Effector memory CD4-positive, alpha-beta T cell (primary cell): ENCODE data around the gene TTC39A.

ENCODE experiments used
- DNase-seq, 3 donors: peaks; one replicate each; pipeline ENCODE4 v3.0.0-alpha.2; 2020
- H3K27ac ChIP-seq: 2 replicates; pipeline ENCODE4 v1.7.0; 2013; ENCODE audit warnings: mild to moderate bottlenecking, low read length, moderate library complexity; ENCODE audit not compliant: insufficient read depth, poor library complexity, severe bottlenecking
- H3K27me3 ChIP-seq: replicated peaks from 2 replicates; pipeline ENCODE4 v1.7.0; 2013; ENCODE audit warnings: mild to moderate bottlenecking, low read length; ENCODE audit not compliant: insufficient read depth, control insufficient read depth, poor library complexity, severe bottlenecking
- H3K36me3 ChIP-seq: 2 replicates; pipeline ENCODE4 v1.7.0; 2013; ENCODE audit warnings: mild to moderate bottlenecking, low read length, moderate library complexity; ENCODE audit not compliant: control insufficient read depth, insufficient read depth
- H3K4me1 ChIP-seq: 2 replicates; pipeline ENCODE4 v1.7.0; 2013; ENCODE audit warnings: low read length, mild to moderate bottlenecking; ENCODE audit not compliant: control insufficient read depth, insufficient read depth, poor library complexity, severe bottlenecking
- H3K4me3 ChIP-seq: 2 replicates; pipeline ENCODE4 v1.7.0; 2013; ENCODE audit warnings: low read length, low read depth, mild to moderate bottlenecking; ENCODE audit not compliant: insufficient read depth, poor library complexity, severe bottlenecking
- H3K9me3 ChIP-seq: 2 replicates; pipeline ENCODE4 v1.7.0; 2013; ENCODE audit warnings: mild to moderate bottlenecking, low read length, moderate library complexity; ENCODE audit not compliant: control insufficient read depth

Gene TTC39A

DNA sequence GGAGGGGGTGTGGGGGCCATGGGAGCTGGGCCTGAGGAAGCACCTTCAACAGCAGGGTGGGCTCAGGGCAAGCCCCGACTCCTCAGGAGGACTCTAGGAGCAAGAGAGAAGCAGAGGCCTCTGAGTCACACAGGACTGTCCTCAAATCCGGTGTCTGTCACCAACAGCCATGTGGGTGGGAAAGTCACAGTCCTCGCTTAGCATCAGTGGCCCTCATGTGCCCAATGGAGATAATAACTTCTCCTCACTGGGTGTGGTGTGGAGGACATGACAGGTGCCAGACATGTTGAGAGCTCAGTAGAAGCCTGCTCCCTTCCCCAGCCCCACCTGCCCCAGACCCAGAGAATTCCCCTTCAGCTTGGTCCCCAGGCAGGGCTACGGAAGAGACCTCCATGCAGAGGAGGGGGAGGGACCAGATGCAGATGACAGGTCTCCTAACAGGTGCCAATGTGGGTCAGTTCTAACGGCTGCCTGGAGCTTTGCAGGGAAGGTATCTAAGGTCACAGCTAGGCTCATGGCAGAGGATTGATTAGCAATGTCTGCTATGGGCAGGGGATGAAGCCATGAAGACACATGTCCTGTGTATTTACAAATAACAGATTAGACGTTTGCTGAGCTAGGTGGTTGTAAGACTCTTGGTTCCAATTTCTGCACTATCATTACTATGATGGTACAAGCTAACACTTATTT, 30.2 kb downstream of the TTC39A start:
- no peak overlapping the region for H3K4me3 ChIP-seq
- no peaks in the 10 kb centered on the region for H3K9me3 ChIP-seq
- H3K4me1 ChIP-seq, result peaks cover 3% of the 10 kb centered on the region
- no peak for DNase-seq
- H3K27me3 ChIP-seq, result no peaks in the 10 kb centered on the region
- H3K36me3 ChIP-seq, result no peaks in the 10 kb centered on the region
- no peak overlapping the region for H3K27ac ChIP-seq

DNA sequence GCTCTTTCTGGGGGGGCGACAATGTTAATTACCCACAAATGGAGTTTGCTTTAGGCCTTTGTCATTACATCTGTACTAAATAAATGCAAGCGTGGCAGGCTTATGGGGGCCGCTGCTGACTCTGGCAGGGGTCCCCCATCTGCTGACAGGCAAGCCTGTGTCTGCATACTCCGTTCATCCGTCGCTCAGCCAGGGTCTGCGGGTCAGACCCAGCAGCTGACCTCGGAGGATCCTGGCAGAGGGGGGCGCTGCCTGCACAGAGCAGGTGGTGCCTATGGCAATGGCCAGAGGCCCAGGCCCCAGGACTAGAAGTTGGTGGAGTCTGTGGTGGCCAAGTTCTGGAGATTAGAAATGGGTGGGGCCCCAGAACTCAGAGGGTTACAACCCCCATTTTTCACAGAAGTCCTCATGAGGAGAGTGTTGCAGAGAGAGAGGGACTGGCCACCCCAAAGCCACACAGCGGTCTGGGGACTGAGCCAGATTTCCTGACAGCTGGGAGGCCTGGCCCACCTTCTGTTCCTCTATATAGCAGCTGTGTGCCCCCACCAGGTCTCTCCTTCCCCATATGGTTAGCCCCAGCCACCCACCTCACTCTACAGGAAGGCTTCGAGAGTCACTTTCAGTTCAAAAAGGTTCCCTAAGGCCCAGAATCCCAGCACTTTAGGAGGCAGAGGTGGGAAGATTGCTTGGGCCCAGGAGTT, 31.0 kb downstream of the TTC39A start:
- Histone ChIP-seq H3K4me3 (no peak overlapping the region), H3K27ac (no peak overlapping the region), H3K9me3 (no peaks in the 10 kb centered on the region), H3K36me3 (no peaks in the 10 kb centered on the region), H3K27me3 (no peaks in the 10 kb centered on the region), H3K4me1 (peaks cover 3% of the 10 kb centered on the region)
- no peak for DNase-seq

DNA sequence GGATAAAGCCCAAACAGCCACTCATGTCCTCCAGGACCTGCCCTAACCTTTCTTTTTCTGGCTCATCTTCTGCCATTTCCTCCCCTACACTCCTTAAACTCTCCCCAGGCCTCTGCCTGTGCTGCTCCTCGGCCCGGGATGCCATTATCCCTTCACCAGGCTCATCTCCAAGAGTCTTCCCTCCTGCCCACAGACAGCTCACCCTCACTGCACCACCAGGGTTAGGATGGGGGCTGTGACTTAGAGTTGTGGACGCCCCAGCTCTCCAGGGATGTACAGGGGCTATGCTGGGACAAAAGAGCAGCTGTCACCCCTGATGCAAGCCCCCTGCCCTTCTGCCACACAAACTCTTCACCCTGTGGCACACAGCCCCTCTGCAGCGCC, 32.0 kb downstream of the TTC39A start:
- Histone ChIP-seq H3K27ac (no peak overlapping the region), H3K36me3 (no peaks in the 10 kb centered on the region), H3K9me3 (no peaks in the 10 kb centered on the region), H3K4me1 (peaks cover 3% of the 10 kb centered on the region), H3K4me3 (no peak overlapping the region), H3K27me3 (no peaks in the 10 kb centered on the region)
- DNase-seq, result no peak

DNA sequence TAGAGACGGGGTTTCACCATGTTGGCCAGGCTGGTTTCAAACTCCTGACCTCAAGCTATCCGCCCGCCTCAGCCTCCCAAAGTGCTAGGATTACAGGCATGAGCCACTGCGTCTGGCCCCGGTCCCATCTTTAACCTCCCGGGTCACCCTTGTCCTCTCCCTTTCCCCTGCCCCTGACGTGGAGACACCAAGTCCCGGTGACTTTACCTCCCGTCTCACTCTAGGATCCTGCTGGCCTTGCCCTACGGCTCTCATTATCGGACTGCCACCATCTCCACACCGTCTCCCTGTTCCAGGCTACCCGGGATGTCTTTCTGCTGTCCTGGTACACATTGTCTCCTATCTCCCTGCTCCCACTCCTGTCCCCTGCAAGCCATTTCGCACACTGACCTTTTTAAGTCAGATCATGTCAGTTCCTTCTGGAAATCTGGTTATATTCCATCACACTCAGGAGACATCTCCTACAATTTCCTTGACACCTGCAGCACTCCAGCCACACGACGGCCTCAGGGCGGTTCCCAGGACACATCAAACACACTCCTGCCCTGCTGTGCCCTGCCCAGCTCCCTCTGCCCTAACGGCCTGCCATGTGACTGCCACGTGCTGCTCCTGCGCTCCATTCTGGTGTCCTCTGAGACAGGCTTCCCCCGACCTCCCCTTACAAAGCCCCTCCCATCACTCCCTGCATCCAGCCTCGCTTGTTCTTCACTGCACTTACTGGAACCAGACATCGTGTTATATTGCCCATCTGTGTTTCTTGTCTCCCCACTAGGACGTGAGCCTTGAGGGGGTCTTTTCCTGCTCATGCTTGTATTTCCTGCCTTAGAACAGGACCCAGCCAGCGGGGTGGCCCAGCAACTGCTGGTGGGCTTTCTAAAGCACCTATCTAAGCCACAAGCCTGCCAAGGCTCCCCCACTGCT, 32.7 kb downstream of the TTC39A start:
- Histone ChIP-seq H3K4me3 (no peak overlapping the region), H3K4me1 (peaks cover 3% of the 10 kb centered on the region), H3K36me3 (no peaks in the 10 kb centered on the region), H3K27me3 (no peaks in the 10 kb centered on the region), H3K9me3 (no peaks in the 10 kb centered on the region), H3K27ac (no peak overlapping the region)
- DNase-seq, result no peak

DNA sequence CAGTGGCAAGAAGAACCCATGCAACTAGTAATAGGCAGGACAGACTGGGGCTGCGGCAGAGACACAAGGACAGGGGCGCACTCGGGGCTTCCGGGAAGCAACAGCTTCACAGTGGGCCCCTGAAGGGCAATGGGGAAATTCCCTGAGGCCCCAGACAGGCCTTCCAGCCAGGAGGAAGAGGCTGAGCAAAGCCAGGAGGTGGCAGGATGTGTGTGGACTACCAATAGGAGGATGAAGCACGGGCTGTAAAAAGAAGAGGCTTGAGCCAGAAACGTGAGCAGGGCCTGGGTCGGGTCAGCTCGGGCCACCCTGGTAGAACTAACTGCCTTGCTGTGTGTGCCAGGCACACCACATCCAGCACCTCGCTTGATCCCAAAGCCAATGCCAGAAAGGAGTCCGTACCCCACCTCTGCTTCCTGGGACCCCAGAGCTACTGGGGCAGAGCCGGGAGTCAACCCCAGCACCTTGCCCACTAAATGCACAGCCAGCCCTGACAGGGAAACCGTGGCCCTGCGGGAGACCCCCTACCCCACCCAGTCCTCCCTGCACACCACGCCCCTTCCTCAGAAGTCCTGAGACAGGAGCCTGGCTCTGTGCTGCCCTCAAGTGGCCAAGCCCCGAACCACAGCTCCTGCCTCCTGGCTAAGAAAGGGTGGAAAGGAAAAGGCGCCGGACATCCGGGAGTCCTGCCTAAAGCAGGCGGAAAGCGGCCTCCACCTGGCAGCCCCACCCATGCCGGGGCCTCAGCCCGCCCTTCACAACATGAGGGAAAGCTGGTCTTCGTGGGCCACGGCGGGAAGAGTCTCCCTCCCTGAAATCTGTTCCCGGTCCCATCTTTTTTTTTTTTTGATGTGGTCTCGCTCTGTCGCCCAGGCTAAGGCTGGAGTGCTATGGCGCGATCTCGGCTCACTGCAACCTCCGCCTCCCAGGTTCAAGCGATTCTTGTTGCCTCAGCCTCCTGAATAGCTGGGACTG, 33.7 kb downstream of the TTC39A start:
- no peaks in the 10 kb centered on the region for H3K9me3 ChIP-seq
- no peaks in the 10 kb centered on the region for H3K27me3 ChIP-seq
- peak overlapping the region; percentile 47 for H3K4me3 ChIP-seq
- peak; percentile 35 to 56 (median 39) for DNase-seq
- H3K27ac ChIP-seq, result no peak overlapping the region
- H3K36me3 ChIP-seq, result no peaks in the 10 kb centered on the region
- H3K4me1 ChIP-seq, result peaks cover 3% of the 10 kb centered on the region

DNA sequence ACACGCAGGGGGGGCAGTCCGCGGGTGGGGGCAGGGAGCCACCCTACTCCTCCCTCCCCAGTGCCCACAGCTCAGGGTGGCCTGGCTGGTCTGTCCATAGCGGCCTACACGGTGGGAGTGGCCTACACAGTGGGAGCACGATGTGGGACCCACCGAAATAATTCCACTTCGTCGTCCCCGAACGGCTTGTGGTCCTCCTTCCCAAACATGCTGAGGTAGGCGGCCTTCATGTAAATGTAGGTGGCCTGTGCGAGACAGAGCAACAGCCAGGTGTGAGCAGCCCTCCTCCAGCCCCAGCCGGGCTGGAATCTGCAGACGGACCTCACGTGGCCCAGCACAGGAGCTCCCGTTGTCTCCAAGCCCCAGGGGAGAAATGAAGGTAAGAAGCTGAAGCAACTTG, 34.4 kb downstream of the TTC39A start:
- Histone ChIP-seq H3K4me3 (no peak overlapping the region), H3K36me3 (no peaks in the 10 kb centered on the region), H3K9me3 (no peaks in the 10 kb centered on the region), H3K27me3 (no peaks in the 10 kb centered on the region), H3K27ac (no peak overlapping the region), H3K4me1 (peaks cover 3% of the 10 kb centered on the region)
- DNase-seq, result no peak

DNA sequence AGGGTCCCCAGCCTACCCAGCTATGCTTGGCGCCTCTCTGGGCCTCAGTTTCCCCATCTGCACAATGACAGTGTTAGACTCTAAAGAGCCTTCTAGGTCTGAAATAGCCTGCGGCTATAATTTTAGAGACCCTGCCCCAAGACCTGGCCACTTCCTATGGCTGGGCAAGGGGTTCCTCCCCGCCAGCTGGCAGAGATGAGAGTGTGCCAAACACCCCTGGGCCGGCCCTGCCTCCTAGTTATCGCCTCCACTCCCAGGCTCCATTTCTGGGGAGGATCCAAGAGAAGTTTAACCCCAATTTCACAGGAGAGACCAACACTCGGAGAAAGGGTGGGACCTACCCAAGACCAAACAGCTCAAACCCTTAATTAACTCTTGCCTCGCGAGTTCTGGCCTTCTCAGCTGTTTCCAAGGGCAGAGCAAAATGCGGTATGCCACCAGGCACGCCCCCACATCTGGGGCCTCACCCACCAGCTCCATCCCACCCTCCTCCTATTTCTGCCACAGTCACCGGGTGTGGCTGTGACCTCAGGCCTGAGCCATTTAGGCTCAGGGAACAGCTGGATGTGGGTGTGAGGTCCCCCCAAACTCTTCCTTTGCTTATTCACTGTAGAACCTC, 35.7 kb downstream of the TTC39A start:
- H3K27ac ChIP-seq, result no peak overlapping the region
- H3K4me1 ChIP-seq, result peaks cover 3% of the 10 kb centered on the region
- DNase-seq, result no peak
- no peak overlapping the region for H3K4me3 ChIP-seq
- H3K9me3 ChIP-seq, result no peaks in the 10 kb centered on the region
- H3K27me3 ChIP-seq, result no peaks in the 10 kb centered on the region
- H3K36me3 ChIP-seq, result no peaks in the 10 kb centered on the region

DNA sequence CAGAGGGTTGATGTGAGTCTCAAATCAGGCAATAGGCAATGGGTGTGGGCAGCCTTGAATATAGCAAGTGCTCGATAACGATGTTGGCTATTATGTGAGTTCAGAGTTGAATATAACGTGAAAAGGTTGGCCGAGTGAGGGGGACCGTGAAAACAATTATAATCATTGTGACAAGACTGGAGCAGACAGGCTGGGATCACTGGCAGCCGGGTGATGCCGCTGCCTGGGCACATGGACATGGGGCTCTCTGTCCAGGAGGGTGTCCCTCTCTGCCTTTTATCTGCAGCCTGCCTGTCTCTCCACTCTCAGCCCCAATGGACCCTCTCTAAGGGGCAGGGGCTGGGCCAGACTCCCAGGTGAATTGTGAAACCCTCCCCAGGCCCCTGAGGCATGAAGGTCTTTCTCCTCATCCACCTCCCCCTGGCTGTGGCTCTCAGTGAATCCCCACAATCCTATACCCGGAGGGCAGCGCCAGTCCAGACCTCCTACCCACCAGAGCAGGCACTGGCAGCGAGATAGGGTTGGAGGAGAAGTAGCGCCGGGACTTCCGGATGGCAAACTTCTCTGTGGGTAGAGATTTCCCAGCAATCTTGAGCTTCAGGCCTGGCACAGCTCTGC, 36.4 kb downstream of the TTC39A start:
- Histone ChIP-seq H3K4me1 (peaks cover 3% of the 10 kb centered on the region), H3K27me3 (no peaks in the 10 kb centered on the region), H3K36me3 (no peaks in the 10 kb centered on the region), H3K9me3 (no peaks in the 10 kb centered on the region), H3K4me3 (no peak overlapping the region), H3K27ac (no peak overlapping the region)
- no peak for DNase-seq

DNA sequence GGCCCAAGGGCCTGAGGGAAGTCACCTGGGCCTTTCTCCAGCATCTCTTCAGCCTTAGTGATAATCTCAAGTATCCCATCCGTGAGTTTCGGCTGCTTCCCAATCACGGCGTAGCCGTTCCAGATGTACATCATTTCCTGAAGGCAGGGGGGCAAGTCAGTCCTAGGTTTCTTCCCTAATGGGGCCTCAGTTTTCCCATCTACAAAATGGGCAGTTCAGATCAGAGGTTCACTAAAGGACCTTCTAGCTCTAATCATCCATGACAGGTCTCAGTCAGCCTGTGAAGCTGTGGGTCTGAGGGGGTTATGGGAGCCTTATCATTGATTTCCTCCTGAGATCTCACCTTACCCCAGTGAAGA, 39.9 kb downstream of the TTC39A start:
- Histone ChIP-seq H3K9me3 (no peaks in the 10 kb centered on the region), H3K4me1 (no peaks in the 10 kb centered on the region), H3K27me3 (no peaks in the 10 kb centered on the region), H3K4me3 (no peak overlapping the region), H3K36me3 (no peaks in the 10 kb centered on the region), H3K27ac (no peak overlapping the region)
- DNase-seq, result no peak
